ENCODE data around the gene SLC9B2.
A peak's percentile ranks its signal among the peaks of the same experiment; 100 is the strongest.

SLC9B2 gene

DNA sequence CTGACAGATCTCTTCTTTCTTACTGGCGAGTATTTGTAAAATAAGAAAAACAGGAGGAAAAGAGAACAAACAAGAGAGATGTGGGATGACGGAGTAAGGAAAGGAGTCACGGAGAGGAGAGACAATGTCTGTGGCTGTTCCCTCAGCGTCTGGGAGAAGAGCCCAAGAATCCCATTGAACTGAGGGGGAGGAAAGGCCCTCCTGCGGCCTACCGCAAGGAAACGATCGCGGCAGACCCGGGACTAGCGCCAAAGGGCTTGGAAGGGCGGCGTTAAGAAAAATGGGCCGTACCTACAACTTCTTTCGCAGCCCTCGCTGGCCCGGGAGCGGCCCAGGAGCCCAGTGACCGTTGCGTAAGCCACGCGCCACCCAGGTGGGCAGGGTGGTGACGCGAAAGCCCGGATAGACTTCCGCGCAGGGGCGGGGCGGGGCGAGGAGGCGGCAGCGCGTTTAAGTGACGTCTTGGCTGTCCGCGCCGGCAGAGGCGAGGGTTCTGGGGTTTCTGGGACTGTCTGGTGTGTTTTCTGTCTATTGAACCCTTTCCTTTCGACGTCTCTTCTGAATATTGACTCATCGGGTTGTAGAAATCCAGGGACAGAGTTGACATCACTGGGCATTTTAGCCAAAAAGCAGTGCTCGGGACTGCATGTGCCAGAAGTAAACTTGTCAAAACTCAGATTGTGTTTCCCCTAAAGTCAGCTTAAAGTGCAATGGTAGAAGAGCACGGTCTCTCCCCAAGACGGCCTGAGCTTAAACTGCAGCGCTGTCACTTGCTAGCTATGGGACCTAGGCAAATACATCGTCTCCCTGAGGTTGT is 57.0 kb downstream of the SLC9B2 start, which contains the start of gene SLC9B1 (continued):
- TF ChIP-seq KLF16 (tag by site-specific recombination; IDR thresholded peaks at IDR 0.05) (peak; percentile 52; the same call in 1 of the 2 replicates), ZNF555 (tag by site-specific recombination; conservative IDR thresholded peaks at IDR 0.05) (no peak), SP7 (tag by site-specific recombination; IDR thresholded peaks at IDR 0.05) (peak; percentile 68; the same call in 1 of the 2 replicates), ZNF623 (tag by site-specific recombination; IDR thresholded peaks at IDR 0.05) (no peak), TRIM28 (IDR thresholded peaks at IDR 0.05; ENCODE audit: borderline replicate concordance, low read length) (no peak), ZFP69B (tag by site-specific recombination; IDR thresholded peaks at IDR 0.05) (no peak), ZNF792 (tag by site-specific recombination; IDR thresholded peaks at IDR 0.05) (no peak), ZNF600 (tag by site-specific recombination; IDR thresholded peaks at IDR 0.05) (no peak), ZNF214 (tag by site-specific recombination; IDR thresholded peaks at IDR 0.05; ENCODE audit: borderline replicate concordance) (no peak), ZNF423 (tag by site-specific recombination; IDR thresholded peaks at IDR 0.05) (no peak; the same call in 1 of the 2 replicates), MEIS1 (CRISPR knock-in tag; IDR thresholded peaks at IDR 0.05; ENCODE audit: borderline replicate concordance) (no peak), OVOL3 (tag by site-specific recombination; IDR thresholded peaks at IDR 0.05) (no peak), ZNF701 (tag by site-specific recombination; IDR thresholded peaks at IDR 0.05) (no peak)
- TF ChIP-seq, protein P1, sequence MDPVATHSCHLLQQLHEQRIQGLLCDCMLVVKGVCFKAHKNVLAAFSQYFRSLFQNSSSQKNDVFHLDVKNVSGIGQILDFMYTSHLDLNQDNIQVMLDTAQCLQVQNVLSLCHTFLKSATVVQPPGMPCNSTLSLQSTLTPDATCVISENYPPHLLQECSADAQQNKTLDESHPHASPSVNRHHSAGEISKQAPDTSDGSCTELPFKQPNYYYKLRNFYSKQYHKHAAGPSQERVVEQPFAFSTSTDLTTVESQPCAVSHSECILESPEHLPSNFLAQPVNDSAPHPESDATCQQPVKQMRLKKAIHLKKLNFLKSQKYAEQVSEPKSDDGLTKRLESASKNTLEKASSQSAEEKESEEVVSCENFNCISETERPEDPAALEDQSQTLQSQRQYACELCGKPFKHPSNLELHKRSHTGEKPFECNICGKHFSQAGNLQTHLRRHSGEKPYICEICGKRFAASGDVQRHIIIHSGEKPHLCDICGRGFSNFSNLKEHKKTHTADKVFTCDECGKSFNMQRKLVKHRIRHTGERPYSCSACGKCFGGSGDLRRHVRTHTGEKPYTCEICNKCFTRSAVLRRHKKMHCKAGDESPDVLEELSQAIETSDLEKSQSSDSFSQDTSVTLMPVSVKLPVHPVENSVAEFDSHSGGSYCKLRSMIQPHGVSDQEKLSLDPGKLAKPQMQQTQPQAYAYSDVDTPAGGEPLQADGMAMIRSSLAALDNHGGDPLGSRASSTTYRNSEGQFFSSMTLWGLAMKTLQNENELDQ (tag by site-specific recombination; IDR thresholded peaks at IDR 0.05; ENCODE audit: low read depth), result no peak
- TF ChIP-seq, protein P2, sequence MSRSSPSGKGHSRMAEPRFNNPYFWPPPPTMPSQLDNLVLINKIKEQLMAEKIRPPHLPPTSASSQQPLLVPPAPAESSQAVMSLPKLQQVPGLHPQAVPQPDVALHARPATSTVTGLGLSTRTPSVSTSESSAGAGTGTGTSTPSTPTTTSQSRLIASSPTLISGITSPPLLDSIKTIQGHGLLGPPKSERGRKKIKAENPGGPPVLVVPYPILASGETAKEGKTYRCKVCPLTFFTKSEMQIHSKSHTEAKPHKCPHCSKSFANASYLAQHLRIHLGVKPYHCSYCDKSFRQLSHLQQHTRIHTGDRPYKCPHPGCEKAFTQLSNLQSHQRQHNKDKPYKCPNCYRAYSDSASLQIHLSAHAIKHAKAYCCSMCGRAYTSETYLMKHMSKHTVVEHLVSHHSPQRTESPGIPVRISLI (tag by site-specific recombination; IDR thresholded peaks at IDR 0.05), result no peak
- TF ChIP-seq, protein P3, sequence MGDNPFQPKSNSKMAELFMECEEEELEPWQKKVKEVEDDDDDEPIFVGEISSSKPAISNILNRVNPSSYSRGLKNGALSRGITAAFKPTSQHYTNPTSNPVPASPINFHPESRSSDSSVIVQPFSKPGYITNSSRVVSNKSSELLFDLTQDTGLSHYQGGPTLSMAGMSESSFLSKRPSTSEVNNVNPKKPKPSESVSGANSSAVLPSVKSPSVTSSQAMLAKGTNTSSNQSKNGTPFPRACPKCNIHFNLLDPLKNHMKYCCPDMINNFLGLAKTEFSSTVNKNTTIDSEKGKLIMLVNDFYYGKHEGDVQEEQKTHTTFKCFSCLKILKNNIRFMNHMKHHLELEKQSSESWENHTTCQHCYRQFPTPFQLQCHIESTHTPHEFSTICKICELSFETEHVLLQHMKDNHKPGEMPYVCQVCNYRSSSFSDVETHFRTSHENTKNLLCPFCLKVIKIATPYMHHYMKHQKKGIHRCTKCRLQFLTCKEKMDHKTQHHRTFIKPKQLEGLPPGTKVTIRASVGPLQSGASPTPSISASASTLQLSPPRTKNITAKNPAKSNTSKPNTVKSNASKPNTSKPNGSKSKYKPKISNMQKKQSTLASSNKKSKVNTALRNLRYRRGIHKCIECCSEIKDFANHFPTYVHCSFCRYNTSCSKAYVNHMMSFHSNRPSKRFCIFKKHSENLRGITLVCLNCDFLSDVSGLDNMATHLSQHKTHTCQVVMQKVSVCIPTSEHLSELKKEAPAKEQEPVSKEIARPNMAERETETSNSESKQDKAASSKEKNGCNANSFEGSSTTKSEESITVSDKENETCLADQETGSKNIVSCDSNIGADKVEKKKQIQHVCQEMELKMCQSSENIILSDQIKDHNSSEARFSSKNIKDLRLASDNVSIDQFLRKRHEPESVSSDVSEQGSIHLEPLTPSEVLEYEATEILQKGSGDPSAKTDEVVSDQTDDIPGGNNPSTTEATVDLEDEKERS (tag by site-specific recombination; IDR thresholded peaks at IDR 0.05), result no peak
- TF ChIP-seq, protein P4, sequence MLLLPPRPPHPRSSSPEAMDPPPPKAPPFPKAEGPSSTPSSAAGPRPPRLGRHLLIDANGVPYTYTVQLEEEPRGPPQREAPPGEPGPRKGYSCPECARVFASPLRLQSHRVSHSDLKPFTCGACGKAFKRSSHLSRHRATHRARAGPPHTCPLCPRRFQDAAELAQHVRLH (tag by site-specific recombination; IDR thresholded peaks at IDR 0.05), result no peak
- TF ChIP-seq, protein P5, sequence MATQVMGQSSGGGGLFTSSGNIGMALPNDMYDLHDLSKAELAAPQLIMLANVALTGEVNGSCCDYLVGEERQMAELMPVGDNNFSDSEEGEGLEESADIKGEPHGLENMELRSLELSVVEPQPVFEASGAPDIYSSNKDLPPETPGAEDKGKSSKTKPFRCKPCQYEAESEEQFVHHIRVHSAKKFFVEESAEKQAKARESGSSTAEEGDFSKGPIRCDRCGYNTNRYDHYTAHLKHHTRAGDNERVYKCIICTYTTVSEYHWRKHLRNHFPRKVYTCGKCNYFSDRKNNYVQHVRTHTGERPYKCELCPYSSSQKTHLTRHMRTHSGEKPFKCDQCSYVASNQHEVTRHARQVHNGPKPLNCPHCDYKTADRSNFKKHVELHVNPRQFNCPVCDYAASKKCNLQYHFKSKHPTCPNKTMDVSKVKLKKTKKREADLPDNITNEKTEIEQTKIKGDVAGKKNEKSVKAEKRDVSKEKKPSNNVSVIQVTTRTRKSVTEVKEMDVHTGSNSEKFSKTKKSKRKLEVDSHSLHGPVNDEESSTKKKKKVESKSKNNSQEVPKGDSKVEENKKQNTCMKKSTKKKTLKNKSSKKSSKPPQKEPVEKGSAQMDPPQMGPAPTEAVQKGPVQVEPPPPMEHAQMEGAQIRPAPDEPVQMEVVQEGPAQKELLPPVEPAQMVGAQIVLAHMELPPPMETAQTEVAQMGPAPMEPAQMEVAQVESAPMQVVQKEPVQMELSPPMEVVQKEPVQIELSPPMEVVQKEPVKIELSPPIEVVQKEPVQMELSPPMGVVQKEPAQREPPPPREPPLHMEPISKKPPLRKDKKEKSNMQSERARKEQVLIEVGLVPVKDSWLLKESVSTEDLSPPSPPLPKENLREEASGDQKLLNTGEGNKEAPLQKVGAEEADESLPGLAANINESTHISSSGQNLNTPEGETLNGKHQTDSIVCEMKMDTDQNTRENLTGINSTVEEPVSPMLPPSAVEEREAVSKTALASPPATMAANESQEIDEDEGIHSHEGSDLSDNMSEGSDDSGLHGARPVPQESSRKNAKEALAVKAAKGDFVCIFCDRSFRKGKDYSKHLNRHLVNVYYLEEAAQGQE (tag by site-specific recombination; IDR thresholded peaks at IDR 0.05), result no peak
- TF ChIP-seq, protein P6, sequence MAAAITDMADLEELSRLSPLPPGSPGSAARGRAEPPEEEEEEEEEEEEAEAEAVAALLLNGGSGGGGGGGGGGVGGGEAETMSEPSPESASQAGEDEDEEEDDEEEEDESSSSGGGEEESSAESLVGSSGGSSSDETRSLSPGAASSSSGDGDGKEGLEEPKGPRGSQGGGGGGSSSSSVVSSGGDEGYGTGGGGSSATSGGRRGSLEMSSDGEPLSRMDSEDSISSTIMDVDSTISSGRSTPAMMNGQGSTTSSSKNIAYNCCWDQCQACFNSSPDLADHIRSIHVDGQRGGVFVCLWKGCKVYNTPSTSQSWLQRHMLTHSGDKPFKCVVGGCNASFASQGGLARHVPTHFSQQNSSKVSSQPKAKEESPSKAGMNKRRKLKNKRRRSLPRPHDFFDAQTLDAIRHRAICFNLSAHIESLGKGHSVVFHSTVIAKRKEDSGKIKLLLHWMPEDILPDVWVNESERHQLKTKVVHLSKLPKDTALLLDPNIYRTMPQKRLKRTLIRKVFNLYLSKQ (tag by site-specific recombination; IDR thresholded peaks at IDR 0.05; ENCODE audit: borderline replicate concordance), result no peak
- TF ChIP-seq, protein P7, sequence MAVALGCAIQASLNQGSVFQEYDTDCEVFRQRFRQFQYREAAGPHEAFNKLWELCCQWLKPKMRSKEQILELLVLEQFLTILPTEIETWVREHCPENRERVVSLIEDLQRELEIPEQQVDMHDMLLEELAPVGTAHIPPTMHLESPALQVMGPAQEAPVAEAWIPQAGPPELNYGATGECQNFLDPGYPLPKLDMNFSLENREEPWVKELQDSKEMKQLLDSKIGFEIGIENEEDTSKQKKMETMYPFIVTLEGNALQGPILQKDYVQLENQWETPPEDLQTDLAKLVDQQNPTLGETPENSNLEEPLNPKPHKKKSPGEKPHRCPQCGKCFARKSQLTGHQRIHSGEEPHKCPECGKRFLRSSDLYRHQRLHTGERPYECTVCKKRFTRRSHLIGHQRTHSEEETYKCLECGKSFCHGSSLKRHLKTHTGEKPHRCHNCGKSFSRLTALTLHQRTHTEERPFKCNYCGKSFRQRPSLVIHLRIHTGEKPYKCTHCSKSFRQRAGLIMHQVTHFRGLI (tag by site-specific recombination; IDR thresholded peaks at IDR 0.05), result peak; percentile 41; the same call in 1 of the 2 replicates
- TF ChIP-seq, protein P8, sequence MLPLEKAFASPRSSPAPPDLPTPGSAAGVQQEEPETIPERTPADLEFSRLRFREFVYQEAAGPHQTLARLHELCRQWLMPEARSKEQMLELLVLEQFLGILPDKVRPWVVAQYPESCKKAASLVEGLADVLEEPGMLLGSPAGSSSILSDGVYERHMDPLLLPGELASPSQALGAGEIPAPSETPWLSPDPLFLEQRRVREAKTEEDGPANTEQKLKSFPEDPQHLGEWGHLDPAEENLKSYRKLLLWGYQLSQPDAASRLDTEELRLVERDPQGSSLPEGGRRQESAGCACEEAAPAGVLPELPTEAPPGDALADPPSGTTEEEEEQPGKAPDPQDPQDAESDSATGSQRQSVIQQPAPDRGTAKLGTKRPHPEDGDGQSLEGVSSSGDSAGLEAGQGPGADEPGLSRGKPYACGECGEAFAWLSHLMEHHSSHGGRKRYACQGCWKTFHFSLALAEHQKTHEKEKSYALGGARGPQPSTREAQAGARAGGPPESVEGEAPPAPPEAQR (tag by site-specific recombination; IDR thresholded peaks at IDR 0.05), result no peak
- TF ChIP-seq, protein P9, sequence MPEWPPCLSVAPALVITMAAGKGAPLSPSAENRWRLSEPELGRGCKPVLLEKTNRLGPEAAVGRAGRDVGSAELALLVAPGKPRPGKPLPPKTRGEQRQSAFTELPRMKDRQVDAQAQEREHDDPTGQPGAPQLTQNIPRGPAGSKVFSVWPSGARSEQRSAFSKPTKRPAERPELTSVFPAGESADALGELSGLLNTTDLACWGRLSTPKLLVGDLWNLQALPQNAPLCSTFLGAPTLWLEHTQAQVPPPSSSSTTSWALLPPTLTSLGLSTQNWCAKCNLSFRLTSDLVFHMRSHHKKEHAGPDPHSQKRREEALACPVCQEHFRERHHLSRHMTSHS (tag by site-specific recombination; IDR thresholded peaks at IDR 0.05), result no peak

All from HEK293 (cell line).